GM23248 (cell line): ENCODE results near the gene HAND1. TPM values are rescaled to one million over a fixed set of nuclear protein-coding genes. Genes with fewer than 3 reads are reported as not detected.

Experiments used
- DNase-seq: peaks from one replicate; pipeline ENCODE4 v3.0.0-alpha.2; 2015
- H2AFZ ChIP-seq: fragments of 200-600 bp; sonication (generic); 2 replicates; pipeline ENCODE4 v1.6.1; 2016; ENCODE audit warnings: antibody characterized with exemption
- H3F3A ChIP-seq: fragments of 200-600 bp; sonication (generic); 2 replicates; pipeline ENCODE4 v1.6.1; 2016; ENCODE audit warnings: mild to moderate bottlenecking, antibody characterized with exemption, mixed run types; ENCODE audit not compliant: insufficient read depth
- H3K27ac ChIP-seq: fragments of 200-600 bp; sonication (generic); 2 replicates; pipeline ENCODE4 v1.5.1; 2016; ENCODE audit warnings: mild to moderate bottlenecking
- H3K27me3 ChIP-seq: fragments of 200-600 bp; sonication (generic); replicated peaks from 2 replicates; pipeline ENCODE4 v1.6.1; 2016; ENCODE audit warnings: mild to moderate bottlenecking; ENCODE audit not compliant: insufficient read depth
- H3K36me3 ChIP-seq: fragments of 200-600 bp; sonication (generic); 2 replicates; pipeline ENCODE4 v1.6.1; 2016; ENCODE audit warnings: low read depth, mild to moderate bottlenecking
- H3K4me1 ChIP-seq: fragments of 200-600 bp; sonication (generic); 2 replicates; pipeline ENCODE4 v1.6.1; 2016; ENCODE audit warnings: mild to moderate bottlenecking; ENCODE audit not compliant: insufficient read depth
- H3K4me2 ChIP-seq: fragments of 200-600 bp; sonication (generic); one replicate; pipeline ENCODE4 v1.6.1; 2016; ENCODE audit warnings: mild to moderate bottlenecking; ENCODE audit not compliant: unreplicated experiment
- H3K4me3 ChIP-seq: fragments of 200-600 bp; sonication (generic); 2 replicates; pipeline ENCODE4 v1.5.1; 2016; ENCODE audit warnings: mild to moderate bottlenecking
- H3K79me2 ChIP-seq: fragments of 200-600 bp; sonication (generic); 2 replicates; pipeline ENCODE4 v1.6.1; 2016; ENCODE audit warnings: mild to moderate bottlenecking; ENCODE audit not compliant: insufficient read depth
- H3K9ac ChIP-seq: fragments of 200-600 bp; sonication (generic); 2 replicates; pipeline ENCODE4 v1.6.1; 2016; ENCODE audit warnings: mild to moderate bottlenecking
- H3K9me2 ChIP-seq: fragments of 200-600 bp; sonication (generic); 2 replicates; pipeline ENCODE4 v1.6.1; 2016; ENCODE audit warnings: mixed run types, mild to moderate bottlenecking, moderate library complexity; ENCODE audit not compliant: insufficient read depth
- H3K9me3 ChIP-seq: fragments of 200-600 bp; sonication (generic); one replicate; pipeline ENCODE4 v1.6.1; 2017; ENCODE audit warnings: low read depth
- H4K20me1 ChIP-seq: fragments of 200-600 bp; sonication (generic); 2 replicates; pipeline ENCODE4 v1.6.0; 2016; ENCODE audit not compliant: insufficient read depth
- EZH2 ChIP-seq: fragments of 200-600 bp; sonication (generic); IDR thresholded peaks from 2 replicates; pipeline ENCODE4 v1.6.1; 2018; ENCODE audit warnings: antibody characterized with exemption, mild to moderate bottlenecking; ENCODE audit not compliant: insufficient read depth, poor library complexity, severe bottlenecking
- EZH2phosphoT487 ChIP-seq: fragments of 200-600 bp; sonication (generic); IDR thresholded peaks from 2 replicates; pipeline ENCODE4 v1.6.1; 2018; ENCODE audit warnings: antibody characterized with exemption, moderate library complexity, mild to moderate bottlenecking, low read depth; ENCODE audit not compliant: insufficient read depth
- WGBS, 2 experiments: methylation state at CpG; one replicate each; pipeline ENCODE4 v1.1.6; 2015 to 2017; ENCODE audit warnings: low lambda C conversion rate in 2 of 2, low coverage in 1 of 2; ENCODE audit errors: missing lambda C conversion rate in 2 of 2; 5-methylcytosine and 5-hydroxymethylcytosine counted together
- in situ Hi-C: fragments of 300-500 bp; cut with MboI; formaldehyde crosslinking; loops from 2 replicates; pipeline ENCODE4 v1.15.0; 2020
- polyA plus RNA-seq: library from polyadenylated mRNA; unstranded; fragments of >200 nt; fragmentation: Nextera tagmentation; extraction: Ambion mirVana; gene quantifications from 2 replicates; pipeline ENCODE4 v1.2.1, GENCODE V29; 2016
- total RNA-seq: library from RNA; depleted of rRNA; stranded (reverse); fragments of >200 nt; shearing (Covaris generic); gene quantifications from 2 replicates; pipeline ENCODE4 v1.2.3, GENCODE V29; 2014

Gene HAND1
- total and polyA plus RNA-seq, 2 experiments from 2014 or later, result not detected

DNA sequence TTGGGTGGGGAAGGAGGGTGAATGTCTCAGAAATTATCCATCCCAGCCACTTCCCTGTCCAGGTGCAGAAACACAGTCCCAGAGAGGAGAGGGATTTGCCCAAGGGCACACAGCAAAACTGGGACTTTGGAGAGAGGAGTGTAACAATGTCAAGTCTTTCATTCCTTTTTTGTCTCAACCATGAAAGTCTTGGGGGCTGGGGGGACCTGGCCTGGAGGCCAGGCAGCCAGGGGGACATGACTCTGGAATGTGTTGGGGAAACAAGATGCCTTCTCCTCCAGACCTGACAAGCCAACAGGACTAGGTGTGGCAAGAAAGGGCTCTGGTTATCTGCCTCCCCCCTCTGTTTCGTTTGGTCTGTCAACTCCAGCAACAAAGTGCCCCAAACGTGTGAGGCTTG, 13.9 kb upstream of the HAND1 start:
- H3K27me3 ChIP-seq, result peaks cover 91% of the 10 kb centered on the region
- no peak overlapping the region for H2AFZ ChIP-seq
- H3K9me3 ChIP-seq, result no peaks in the 10 kb centered on the region
- H4K20me1 ChIP-seq, result no peaks in the 10 kb centered on the region
- 34% methylated on average over 2 of the region's 2 CpGs for WGBS, 2 experiments
- no peak overlapping the region for H3K9ac ChIP-seq
- H3F3A ChIP-seq, result no peaks in the 10 kb centered on the region
- H3K27ac ChIP-seq, result no peak overlapping the region
- H3K4me1 ChIP-seq, result no peaks in the 10 kb centered on the region
- H3K79me2 ChIP-seq, result no peaks in the 10 kb centered on the region
- no peak overlapping the region for H3K4me3 ChIP-seq
- no peak for TF ChIP-seq EZH2
- no peak for TF ChIP-seq EZH2phosphoT487
- H3K36me3 ChIP-seq, result no peaks in the 10 kb centered on the region
- no peaks in the 10 kb centered on the region for H3K9me2 ChIP-seq
- H3K4me2 ChIP-seq, result no peak overlapping the region
- DNase-seq, result no peak
- in situ Hi-C loops, result no loop called here

DNA sequence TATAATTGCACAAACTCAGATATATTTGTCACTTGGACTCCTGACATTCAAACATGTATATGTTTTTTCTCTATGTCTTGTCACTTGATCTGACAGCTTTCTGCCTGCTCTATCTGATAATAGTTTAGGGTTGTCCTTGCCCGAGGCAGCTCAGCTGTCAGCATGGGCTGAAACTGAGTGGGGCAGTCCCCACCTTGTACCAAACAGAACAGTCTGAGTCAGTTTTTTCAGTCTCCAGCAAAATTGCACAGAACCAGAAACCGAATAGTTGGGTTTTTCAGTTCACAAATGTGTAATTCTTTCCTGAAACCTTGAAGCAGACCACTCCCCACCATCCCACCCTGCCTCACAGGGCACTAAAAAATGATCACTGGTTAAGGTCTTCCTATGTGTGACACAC, 9.5 kb upstream of the HAND1 start:
- 26% methylated on average over 2 of the region's 2 CpGs for WGBS, 2 experiments
- DNase-seq, result no peak
- Histone ChIP-seq H4K20me1 (no peaks in the 10 kb centered on the region), H3K79me2 (no peaks in the 10 kb centered on the region), H3K36me3 (no peaks in the 10 kb centered on the region), H3F3A (no peaks in the 10 kb centered on the region), H2AFZ (no peak overlapping the region), H3K27ac (no peak overlapping the region), H3K9me2 (no peaks in the 10 kb centered on the region), H3K4me3 (no peak overlapping the region), H3K4me2 (no peak overlapping the region), H3K9ac (no peak overlapping the region), H3K4me1 (no peaks in the 10 kb centered on the region), H3K9me3 (no peaks in the 10 kb centered on the region), H3K27me3 (peaks cover 95% of the 10 kb centered on the region)
- no peak for TF ChIP-seq EZH2phosphoT487
- TF ChIP-seq EZH2, result no peak
- in situ Hi-C loops, result no loop called here

DNA sequence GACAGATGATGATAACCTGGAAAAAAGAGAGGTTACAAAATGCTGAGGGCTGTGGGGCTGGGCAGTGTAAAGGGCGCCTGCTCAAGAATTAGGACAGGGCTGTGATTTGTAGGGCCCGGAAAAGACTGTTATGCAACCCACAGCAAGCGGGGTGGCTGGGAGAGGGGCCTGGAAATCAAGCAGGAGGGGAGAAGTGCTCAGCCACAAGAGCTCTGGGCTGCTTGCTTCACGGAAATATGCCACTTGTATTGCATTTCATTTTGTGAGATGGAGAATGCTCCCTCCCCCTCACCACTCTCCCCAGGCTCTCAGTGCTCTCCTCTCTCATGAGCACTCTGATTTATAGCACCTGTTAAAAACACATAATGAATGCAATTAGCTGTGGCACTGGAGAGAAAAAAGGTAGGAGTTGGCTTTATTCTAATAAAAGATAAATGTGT, 8.4 kb upstream of the HAND1 start:
- H3K4me1 ChIP-seq, result no peaks in the 10 kb centered on the region

DNA sequence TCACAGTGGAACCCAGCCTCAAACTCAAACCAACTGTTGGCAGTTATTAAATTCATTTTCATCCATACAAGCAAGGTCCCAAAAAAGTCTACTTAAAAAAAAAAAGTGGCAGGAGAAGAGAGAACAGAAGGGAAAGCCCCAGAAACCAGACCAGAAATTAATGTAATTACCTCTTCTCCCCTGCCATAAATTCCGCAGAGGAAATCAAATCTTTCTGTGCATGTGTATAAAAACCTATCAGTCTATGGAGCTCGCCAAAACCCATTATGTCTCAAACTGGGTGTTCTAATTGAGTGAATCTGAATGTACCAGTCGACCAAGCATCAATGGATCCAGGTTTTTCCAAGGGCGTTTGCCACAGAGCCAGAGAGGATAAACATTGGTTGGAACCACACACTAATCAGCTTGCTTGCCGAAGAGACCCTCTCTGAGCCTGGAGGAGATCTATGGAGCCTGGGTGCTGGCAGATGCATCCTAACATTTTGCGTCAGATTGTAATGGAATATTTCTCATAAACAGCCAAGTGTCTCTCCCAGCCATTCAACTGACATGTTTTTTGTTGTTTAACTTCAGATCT, 7.9 kb upstream of the HAND1 start:
- 33% methylated on average over 6 of the region's 6 CpGs for WGBS, 2 experiments
- Histone ChIP-seq H3K79me2 (no peaks in the 10 kb centered on the region), H3K9ac (no peak overlapping the region), H3K27me3 (peaks cover 98% of the 10 kb centered on the region), H3F3A (no peaks in the 10 kb centered on the region), H3K36me3 (no peaks in the 10 kb centered on the region), H3K4me1 (no peaks in the 10 kb centered on the region), H3K27ac (no peak overlapping the region), H2AFZ (no peak overlapping the region), H3K4me3 (no peak overlapping the region), H4K20me1 (no peaks in the 10 kb centered on the region), H3K9me3 (no peaks in the 10 kb centered on the region), H3K9me2 (no peaks in the 10 kb centered on the region), H3K4me2 (no peak overlapping the region)
- in situ Hi-C loops, result no loop called here
- no peak for DNase-seq
- TF ChIP-seq EZH2phosphoT487 (no peak), EZH2 (no peak)

More for the DNA sequence above, 8.4 kb upstream of the HAND1 start:
- WGBS, 2 experiments, result 17 to 24% methylated on average over 4 of the region's 4 CpGs
- TF ChIP-seq EZH2 (no peak), EZH2phosphoT487 (no peak)
- in situ Hi-C loops, result no loop called here
- Histone ChIP-seq H4K20me1 (no peaks in the 10 kb centered on the region), H3K9me2 (no peaks in the 10 kb centered on the region), H3F3A (no peaks in the 10 kb centered on the region), H3K36me3 (no peaks in the 10 kb centered on the region), H3K27me3 (peaks cover 95% of the 10 kb centered on the region), H3K9ac (no peak overlapping the region), H3K4me3 (no peak overlapping the region), H3K27ac (no peak overlapping the region), H2AFZ (no peak overlapping the region), H3K9me3 (no peaks in the 10 kb centered on the region), H3K4me2 (no peak overlapping the region), H3K79me2 (no peaks in the 10 kb centered on the region)
- DNase-seq, result no peak

DNA sequence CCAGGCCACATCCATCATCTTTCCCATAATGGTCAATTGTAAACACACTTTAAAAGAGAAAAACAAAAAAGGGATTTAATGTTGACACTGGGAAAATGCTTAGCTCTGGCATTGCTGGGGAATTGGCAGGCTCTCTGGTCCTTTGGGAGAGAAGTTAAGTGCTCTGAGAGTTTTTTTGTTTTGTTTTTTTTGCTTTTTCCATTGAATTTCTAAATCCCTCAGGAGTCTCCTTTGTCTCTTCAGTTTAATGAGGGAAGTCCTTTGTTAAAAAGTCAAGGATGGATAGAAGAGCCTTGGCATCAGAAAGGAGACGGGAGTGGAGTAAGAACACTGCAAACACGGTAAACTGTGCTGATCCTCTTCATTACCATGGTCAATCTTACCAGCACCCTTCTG, 7.1 kb upstream of the HAND1 start:
- H3K9me2 ChIP-seq, result no peaks in the 10 kb centered on the region
- no peaks in the 10 kb centered on the region for H3K9me3 ChIP-seq
- no peak for DNase-seq
- H3K9ac ChIP-seq, result no peak overlapping the region
- no peak overlapping the region for H3K4me2 ChIP-seq
- TF ChIP-seq EZH2 (no peak), EZH2phosphoT487 (no peak)
- no peaks in the 10 kb centered on the region for H3K36me3 ChIP-seq
- in situ Hi-C loops, result no loop called here
- peaks cover 98% of the 10 kb centered on the region for H3K27me3 ChIP-seq
- H3K4me1 ChIP-seq, result no peaks in the 10 kb centered on the region
- no peaks in the 10 kb centered on the region for H3F3A ChIP-seq
- WGBS, 2 experiments, result 15 to 20% methylated on average over 2 of the region's 2 CpGs
- no peak overlapping the region for H2AFZ ChIP-seq
- H3K79me2 ChIP-seq, result no peaks in the 10 kb centered on the region
- no peak overlapping the region for H3K4me3 ChIP-seq
- H3K27ac ChIP-seq, result no peak overlapping the region
- no peaks in the 10 kb centered on the region for H4K20me1 ChIP-seq
